GM12892 (cell line): ENCODE data around the gene SSH2.

Experiments
- POLR2A ChIP-seq: IDR thresholded peaks from 2 replicates; pipeline ENCODE4 v1.6.1; 2011; ENCODE audit warnings: low read depth, low read length, control low read depth
- POLR2AphosphoS5 ChIP-seq: IDR thresholded peaks from 2 replicates; pipeline ENCODE4 v1.6.1; 2011; ENCODE audit warnings: low read depth, low read length, control low read depth

DNA sequence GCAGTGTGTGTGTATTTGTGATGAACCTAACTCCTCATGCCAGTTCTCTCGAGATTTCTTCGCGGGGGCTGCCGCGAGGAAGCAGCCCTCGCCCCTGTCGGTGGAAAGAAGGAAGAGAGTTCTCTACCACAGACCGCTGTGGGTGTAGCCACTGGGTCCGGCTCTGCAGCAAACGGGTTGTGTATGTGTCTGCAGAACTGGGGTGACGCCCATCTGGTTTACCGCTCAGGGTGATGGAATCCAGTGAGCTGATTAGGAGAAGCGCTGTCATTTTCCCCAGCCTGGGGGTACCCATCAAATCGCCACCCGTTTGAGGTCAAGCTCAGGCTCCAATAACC is 315.0 kb downstream of the SSH2 start:
- TF ChIP-seq POLR2A (no peak), POLR2AphosphoS5 (no peak)
